Astrocyte (in vitro differentiated cells and primary cell): ENCODE results near the gene NPRL2. TPM values are rescaled to one million over a fixed set of nuclear protein-coding genes. Genes with fewer than 3 reads are reported as not detected.

Experiments
- DNase-seq: peaks from one replicate; pipeline ENCODE4 v3.0.0-alpha.2; 2010; ENCODE audit warnings: low read depth
- FAIRE-seq: peaks from 2 replicates; lab custom pipeline; 2011; peaks lifted over from hg19 to GRCh38; lab: Jason Lieb, UNC
- H2AFZ ChIP-seq: 2 replicates; pipeline ENCODE4 v1.6.0; 2012; ENCODE audit warnings: low read depth, low read length, inconsistent platforms
- H3K27ac ChIP-seq: 2 replicates; pipeline ENCODE4 v1.5.1; 2011; ENCODE audit warnings: low read depth, low read length, inconsistent platforms
- H3K27me3 ChIP-seq: 2 replicates; pipeline ENCODE4 v1.6.0; 2011; ENCODE audit warnings: low read length, inconsistent platforms; ENCODE audit not compliant: insufficient read depth
- H3K36me3 ChIP-seq: 2 replicates; pipeline ENCODE4 v1.5.1; 2011; ENCODE audit warnings: low read length, inconsistent platforms; ENCODE audit not compliant: insufficient read depth
- H3K4me1 ChIP-seq: 2 replicates; pipeline ENCODE4 v1.5.1; 2011; ENCODE audit warnings: low read length, inconsistent platforms; ENCODE audit not compliant: insufficient read depth
- H3K4me2 ChIP-seq: 2 replicates; pipeline ENCODE4 v1.6.0; 2012; ENCODE audit warnings: low read length, inconsistent platforms
- H3K4me3 ChIP-seq: 2 replicates; pipeline ENCODE4 v1.5.1; 2011; ENCODE audit warnings: low read depth, mild to moderate bottlenecking, low read length, inconsistent platforms; ENCODE audit not compliant: insufficient read depth
- H3K79me2 ChIP-seq: 2 replicates; pipeline ENCODE4 v1.6.0; 2012; ENCODE audit warnings: mild to moderate bottlenecking, low read length, inconsistent platforms; ENCODE audit not compliant: insufficient read depth
- H3K9ac ChIP-seq: 2 replicates; pipeline ENCODE4 v1.6.0; 2012; ENCODE audit warnings: mild to moderate bottlenecking, low read length, inconsistent platforms
- H3K9me3 ChIP-seq: 2 replicates; pipeline ENCODE4 v1.5.1; 2012; ENCODE audit warnings: low read depth, mild to moderate bottlenecking, low read length, inconsistent platforms; ENCODE audit not compliant: insufficient read depth
- H4K20me1 ChIP-seq: 2 replicates; pipeline ENCODE4 v1.6.0; 2012; ENCODE audit warnings: low read length, inconsistent platforms; ENCODE audit not compliant: insufficient read depth
- H3K27ac Mint-ChIP-seq: one replicate; pipeline ENCODE4 v1.8.0; 2021; ENCODE audit warnings: mild to moderate bottlenecking, mixed read lengths; ENCODE audit not compliant: unreplicated experiment
- H3K27me3 Mint-ChIP-seq: one replicate; pipeline ENCODE4 v1.8.0; 2021; ENCODE audit warnings: low read depth, mixed read lengths; ENCODE audit not compliant: unreplicated experiment
- H3K36me3 Mint-ChIP-seq: one replicate; pipeline ENCODE4 v1.8.0; 2021; ENCODE audit warnings: low read depth, mixed read lengths; ENCODE audit not compliant: unreplicated experiment
- H3K4me1 Mint-ChIP-seq: one replicate; pipeline ENCODE4 v1.8.0; 2021; ENCODE audit warnings: low read depth, mixed read lengths; ENCODE audit not compliant: unreplicated experiment
- H3K4me3 Mint-ChIP-seq: one replicate; pipeline ENCODE4 v1.8.0; 2021; ENCODE audit warnings: mild to moderate bottlenecking, moderate library complexity, mixed read lengths; ENCODE audit not compliant: unreplicated experiment
- H3K9me3 Mint-ChIP-seq: one replicate; pipeline ENCODE4 v1.8.0; 2021; ENCODE audit warnings: mild to moderate bottlenecking, mixed read lengths; ENCODE audit not compliant: unreplicated experiment
- EZH2 ChIP-seq: IDR thresholded peaks from 2 replicates; pipeline ENCODE4 v1.6.1; 2012; ENCODE audit warnings: mild to moderate bottlenecking, low read length, inconsistent platforms; ENCODE audit not compliant: insufficient read depth
- total RNA-seq: library from RNA; stranded (reverse); gene quantifications from 2 replicates; pipeline ENCODE4 v1.2.1, GENCODE V29; 2021
- TF ChIP-seq, protein P1 (sequence below): IDR thresholded peaks from 2 replicates; pipeline ENCODE4 v1.5.1; 2011; ENCODE audit warnings: low read depth, mild to moderate bottlenecking, inconsistent platforms, low read length, moderate library complexity; ENCODE audit not compliant: insufficient read depth

The NPRL2 gene
- total RNA-seq, 1 donor from 2014 or later, result 15.7 TPM

DNA sequence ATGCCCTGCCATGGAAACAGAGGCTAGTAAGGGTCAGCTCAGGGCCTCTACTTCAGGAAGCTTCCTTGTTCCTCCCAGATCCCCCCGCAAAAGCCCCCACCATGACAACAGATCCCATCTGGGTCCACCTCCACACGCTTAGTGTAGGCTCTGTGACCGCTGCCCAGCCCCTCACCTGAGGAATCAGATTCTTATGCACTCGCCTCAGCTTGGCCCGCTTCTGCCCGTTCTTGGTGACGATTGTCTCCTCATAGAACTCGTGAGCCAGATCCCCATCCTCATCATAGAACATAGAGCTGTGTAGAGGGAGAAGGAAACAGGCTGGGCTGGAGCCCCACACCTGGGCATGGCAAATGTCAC is 24.4 kb downstream of the NPRL2 start:
- FAIRE-seq, result no peak
- Histone ChIP-seq H3K79me2 (peaks cover 36% of the 10 kb centered on the region), H3K27me3 (no peaks in the 10 kb centered on the region), H3K9ac (no peak overlapping the region), H3K4me1 (peaks cover 20% of the 10 kb centered on the region), H3K4me3 (no peak overlapping the region), H4K20me1 (peaks cover 18% of the 10 kb centered on the region), H3K27ac (no peak overlapping the region), H3K36me3 (peaks cover 23% of the 10 kb centered on the region), H2AFZ (no peak overlapping the region), H3K4me2 (no peak overlapping the region), H3K9me3 (no peaks in the 10 kb centered on the region)
- Mint-ChIP-seq H3K36me3 (peaks cover 10% of the 10 kb centered on the region), H3K4me1 (peaks cover 14% of the 10 kb centered on the region), H3K4me3 (peak overlapping the region; percentile 94), H3K27ac (peak overlapping the region; percentile 34), H3K27me3 (no peaks in the 10 kb centered on the region), H3K9me3 (no peaks in the 10 kb centered on the region)
- no peak for DNase-seq
- TF ChIP-seq, protein P1, sequence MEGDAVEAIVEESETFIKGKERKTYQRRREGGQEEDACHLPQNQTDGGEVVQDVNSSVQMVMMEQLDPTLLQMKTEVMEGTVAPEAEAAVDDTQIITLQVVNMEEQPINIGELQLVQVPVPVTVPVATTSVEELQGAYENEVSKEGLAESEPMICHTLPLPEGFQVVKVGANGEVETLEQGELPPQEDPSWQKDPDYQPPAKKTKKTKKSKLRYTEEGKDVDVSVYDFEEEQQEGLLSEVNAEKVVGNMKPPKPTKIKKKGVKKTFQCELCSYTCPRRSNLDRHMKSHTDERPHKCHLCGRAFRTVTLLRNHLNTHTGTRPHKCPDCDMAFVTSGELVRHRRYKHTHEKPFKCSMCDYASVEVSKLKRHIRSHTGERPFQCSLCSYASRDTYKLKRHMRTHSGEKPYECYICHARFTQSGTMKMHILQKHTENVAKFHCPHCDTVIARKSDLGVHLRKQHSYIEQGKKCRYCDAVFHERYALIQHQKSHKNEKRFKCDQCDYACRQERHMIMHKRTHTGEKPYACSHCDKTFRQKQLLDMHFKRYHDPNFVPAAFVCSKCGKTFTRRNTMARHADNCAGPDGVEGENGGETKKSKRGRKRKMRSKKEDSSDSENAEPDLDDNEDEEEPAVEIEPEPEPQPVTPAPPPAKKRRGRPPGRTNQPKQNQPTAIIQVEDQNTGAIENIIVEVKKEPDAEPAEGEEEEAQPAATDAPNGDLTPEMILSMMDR, result no peak
- TF ChIP-seq EZH2, result no peak

DNA sequence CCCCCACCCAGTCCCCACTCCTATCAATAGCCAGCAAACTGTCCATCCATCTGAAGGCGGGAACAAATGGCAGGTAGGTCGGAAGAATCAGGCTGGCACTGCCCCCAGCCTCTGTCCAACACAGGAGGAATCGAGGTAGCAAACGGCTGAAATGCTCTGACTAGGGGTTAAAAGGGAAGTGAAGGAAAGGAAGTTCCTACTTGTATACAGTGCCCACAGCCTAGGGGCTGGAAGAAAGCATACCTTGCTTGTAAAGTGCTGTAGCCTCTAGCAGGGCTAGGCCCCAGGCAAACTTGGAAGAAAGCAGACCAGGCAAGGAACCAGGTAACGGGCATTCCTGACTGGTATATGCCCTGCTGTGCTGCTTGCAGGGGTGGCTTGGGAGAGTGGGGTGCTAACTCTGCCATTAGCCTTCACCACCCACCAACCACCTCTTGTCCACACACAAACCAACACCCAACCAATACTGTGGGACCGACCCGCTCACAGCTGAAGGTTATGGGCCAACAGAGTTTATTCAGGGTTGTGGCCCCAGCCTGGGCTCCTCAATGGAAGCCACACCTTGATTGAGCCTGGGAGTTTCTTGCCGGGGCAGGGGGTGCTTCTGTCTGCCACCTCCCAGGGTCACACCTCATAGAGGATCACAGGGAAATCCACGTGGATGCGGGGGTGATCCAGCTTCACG is 24.9 kb downstream of the NPRL2 start:
- no peaks in the 10 kb centered on the region for H3K9me3 Mint-ChIP-seq
- FAIRE-seq (no peak), DNase-seq (no peak)
- Histone ChIP-seq H3K4me1 (peaks cover 21% of the 10 kb centered on the region), H3K79me2 (peaks cover 36% of the 10 kb centered on the region), H3K27me3 (no peaks in the 10 kb centered on the region), H3K4me2 (no peak overlapping the region), H2AFZ (no peak overlapping the region), H3K27ac (no peak overlapping the region), H3K9ac (no peak overlapping the region), H3K36me3 (peaks cover 18% of the 10 kb centered on the region), H4K20me1 (peaks cover 14% of the 10 kb centered on the region), H3K9me3 (no peaks in the 10 kb centered on the region), H3K4me3 (no peak overlapping the region)
- H3K36me3 Mint-ChIP-seq, result peaks cover 5% of the 10 kb centered on the region
- no peak for TF ChIP-seq EZH2
- TF ChIP-seq, protein P1, result no peak
- H3K4me1 Mint-ChIP-seq, result peaks cover 14% of the 10 kb centered on the region
- no peak overlapping the region for H3K4me3 Mint-ChIP-seq
- H3K27me3 Mint-ChIP-seq, result no peaks in the 10 kb centered on the region
- peak overlapping the region; percentile 34 for H3K27ac Mint-ChIP-seq

DNA sequence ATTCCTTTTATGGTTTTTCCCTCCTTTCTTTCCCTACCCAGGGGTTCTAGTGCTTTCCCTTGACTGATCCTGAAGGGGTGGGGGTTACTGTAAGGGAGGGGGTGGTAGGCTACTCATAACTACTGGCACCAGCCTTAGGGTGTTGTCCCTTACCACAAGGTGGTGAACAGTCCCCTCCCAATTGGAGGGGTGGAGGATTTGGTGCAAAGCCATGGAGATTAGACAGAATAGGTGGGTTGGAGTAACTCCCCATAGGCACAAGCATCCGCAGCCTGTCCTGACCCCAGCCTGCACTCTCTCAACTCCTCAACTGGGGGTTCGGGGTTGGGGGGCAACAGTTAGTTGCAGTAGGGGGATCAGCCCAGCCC is 25.5 kb downstream of the NPRL2 start:
- H3K4me1 Mint-ChIP-seq, result peaks cover 17% of the 10 kb centered on the region
- peaks cover 14% of the 10 kb centered on the region for H4K20me1 ChIP-seq
- no peaks in the 10 kb centered on the region for H3K27me3 Mint-ChIP-seq
- H3K36me3 ChIP-seq, result peaks cover 14% of the 10 kb centered on the region
- H3K36me3 Mint-ChIP-seq, result peaks cover 3% of the 10 kb centered on the region
- no peak overlapping the region for H3K4me2 ChIP-seq
- no peak overlapping the region for H3K4me3 Mint-ChIP-seq
- H3K27ac Mint-ChIP-seq, result peak overlapping the region; percentile 26
- H3K4me3 ChIP-seq, result no peak overlapping the region
- DNase-seq, result no peak
- no peak for FAIRE-seq
- H3K9me3 Mint-ChIP-seq, result no peaks in the 10 kb centered on the region
- no peaks in the 10 kb centered on the region for H3K9me3 ChIP-seq
- H3K79me2 ChIP-seq, result peaks cover 36% of the 10 kb centered on the region
- H3K27me3 ChIP-seq, result no peaks in the 10 kb centered on the region
- H3K4me1 ChIP-seq, result peaks cover 26% of the 10 kb centered on the region
- no peak overlapping the region for H2AFZ ChIP-seq
- no peak overlapping the region for H3K27ac ChIP-seq
- H3K9ac ChIP-seq, result no peak overlapping the region
- no peak for TF ChIP-seq EZH2
- TF ChIP-seq, protein P1, result no peak
